Smooth muscle cell (in vitro differentiated cells): ENCODE measurements around the gene CENPB. TPM values are rescaled to one million over a fixed set of nuclear protein-coding genes. Genes with fewer than 3 reads are reported as not detected.

Source experiments
- DNase-seq: peaks from one replicate; lab custom pipeline; 2025; ENCODE audit not compliant: unreplicated experiment; lab: John Stamatoyannopoulos, UW
- H2AFZ ChIP-seq: fragments of 200-600 bp; sonication (generic); 2 replicates; pipeline ENCODE4 v1.6.0; 2016; ENCODE audit warnings: antibody characterized with exemption, low read depth, mild to moderate bottlenecking
- H3F3A ChIP-seq: fragments of 200-600 bp; sonication (generic); 2 replicates; pipeline ENCODE4 v1.6.0; 2017; ENCODE audit warnings: antibody characterized with exemption, low read depth
- H3K27ac ChIP-seq: fragments of 200-600 bp; sonication (generic); 2 replicates; pipeline ENCODE4 v1.5.1; 2016; ENCODE audit warnings: low read depth, mild to moderate bottlenecking
- H3K27me3 ChIP-seq: fragments of 200-600 bp; sonication (generic); 2 replicates; pipeline ENCODE4 v1.6.1; 2016; ENCODE audit warnings: low read depth, mild to moderate bottlenecking
- H3K36me3 ChIP-seq: fragments of 200-600 bp; sonication (generic); 2 replicates; pipeline ENCODE4 v1.5.1; 2016; ENCODE audit warnings: low read depth
- H3K4me1 ChIP-seq: fragments of 200-600 bp; sonication (generic); 2 replicates; pipeline ENCODE4 v1.5.1; 2016; ENCODE audit warnings: low read depth
- H3K4me2 ChIP-seq: fragments of 200-600 bp; sonication (generic); 2 replicates; pipeline ENCODE4 v1.6.0; 2016; ENCODE audit warnings: mild to moderate bottlenecking
- H3K4me3 ChIP-seq: fragments of 200-600 bp; sonication (generic); 2 replicates; pipeline ENCODE4 v1.5.1; 2016; ENCODE audit warnings: mild to moderate bottlenecking
- H3K79me2 ChIP-seq: fragments of 200-600 bp; sonication (generic); 2 replicates; pipeline ENCODE4 v1.6.0; 2016; ENCODE audit warnings: low read depth, mild to moderate bottlenecking
- H3K9ac ChIP-seq: fragments of 200-600 bp; sonication (generic); 2 replicates; pipeline ENCODE4 v1.6.0; 2016; ENCODE audit warnings: low read depth
- H3K9me3 ChIP-seq: fragments of 200-600 bp; sonication (generic); replicated peaks from 2 replicates; pipeline ENCODE4 v1.5.1; 2016; ENCODE audit warnings: low read depth
- H4K20me1 ChIP-seq: fragments of 200-600 bp; sonication (generic); 2 replicates; pipeline ENCODE4 v1.6.0; 2016; ENCODE audit warnings: low read depth
- WGBS: methylation state at CpG from one replicate; pipeline ENCODE4 v1.1.7; 2016; ENCODE audit warnings: low lambda C conversion rate; 5-methylcytosine and 5-hydroxymethylcytosine counted together
- polyA plus RNA-seq: library from polyadenylated mRNA; unstranded; fragments of >200 nt; fragmentation: Nextera tagmentation; extraction: Ambion mirVana; gene quantifications from 2 replicates; pipeline ENCODE4 v1.2.1, GENCODE V29; 2016
- total RNA-seq: library from RNA; depleted of rRNA; stranded (reverse); fragments of >200 nt; gene quantifications from 2 replicates; pipeline ENCODE4 v1.2.3, GENCODE V29; 2014
- TF ChIP-seq, protein P1 (sequence below): fragments of 200-600 bp; sonication (generic); IDR thresholded peaks from 2 replicates; pipeline ENCODE4 v1.5.1; 2017; ENCODE audit warnings: borderline replicate concordance, mild to moderate bottlenecking, antibody characterized with exemption; ENCODE audit not compliant: insufficient read depth, poor library complexity, severe bottlenecking

The CENPB gene
- total and polyA plus RNA-seq, 2 experiments from 2014 or later, result 10.4 to 23.6 TPM

DNA sequence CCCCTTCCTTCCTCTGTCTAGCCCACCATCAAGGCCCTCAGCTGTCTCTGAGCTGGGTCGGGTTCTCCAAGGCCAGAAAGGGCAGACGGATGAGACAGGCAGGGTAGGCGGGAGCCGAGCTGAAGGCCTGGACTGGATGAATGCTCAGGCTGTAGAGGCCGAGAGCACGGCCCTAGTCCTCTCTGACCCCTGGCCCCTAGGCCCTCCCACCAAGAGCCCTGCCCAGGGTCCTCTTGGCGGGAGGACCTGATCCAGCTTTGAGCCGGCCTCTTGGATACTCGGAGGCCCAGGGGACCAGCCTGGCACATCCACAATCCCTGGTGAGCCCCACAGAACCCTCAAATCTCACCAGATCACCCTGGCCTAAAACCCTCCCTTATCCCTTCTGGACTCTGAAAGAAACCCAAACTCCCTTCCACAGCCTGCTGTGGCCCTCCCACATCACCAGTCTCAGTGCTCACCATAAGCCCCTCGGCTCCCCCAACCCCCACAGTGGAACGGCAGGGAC, 27.2 kb downstream of the CENPB start:
- Histone ChIP-seq H3K36me3 (no peaks in the 10 kb centered on the region), H3K79me2 (no peaks in the 10 kb centered on the region), H3K4me3 (no peak overlapping the region), H3K4me1 (peaks cover 7% of the 10 kb centered on the region), H4K20me1 (no peaks in the 10 kb centered on the region), H3K9ac (no peak overlapping the region), H2AFZ (no peak overlapping the region), H3K4me2 (no peak overlapping the region), H3F3A (no peaks in the 10 kb centered on the region), H3K27me3 (no peaks in the 10 kb centered on the region), H3K9me3 (no peaks in the 10 kb centered on the region), H3K27ac (no peak overlapping the region)
- WGBS, result 92% methylated on average over 11 of the region's 11 CpGs
- TF ChIP-seq, protein P1, sequence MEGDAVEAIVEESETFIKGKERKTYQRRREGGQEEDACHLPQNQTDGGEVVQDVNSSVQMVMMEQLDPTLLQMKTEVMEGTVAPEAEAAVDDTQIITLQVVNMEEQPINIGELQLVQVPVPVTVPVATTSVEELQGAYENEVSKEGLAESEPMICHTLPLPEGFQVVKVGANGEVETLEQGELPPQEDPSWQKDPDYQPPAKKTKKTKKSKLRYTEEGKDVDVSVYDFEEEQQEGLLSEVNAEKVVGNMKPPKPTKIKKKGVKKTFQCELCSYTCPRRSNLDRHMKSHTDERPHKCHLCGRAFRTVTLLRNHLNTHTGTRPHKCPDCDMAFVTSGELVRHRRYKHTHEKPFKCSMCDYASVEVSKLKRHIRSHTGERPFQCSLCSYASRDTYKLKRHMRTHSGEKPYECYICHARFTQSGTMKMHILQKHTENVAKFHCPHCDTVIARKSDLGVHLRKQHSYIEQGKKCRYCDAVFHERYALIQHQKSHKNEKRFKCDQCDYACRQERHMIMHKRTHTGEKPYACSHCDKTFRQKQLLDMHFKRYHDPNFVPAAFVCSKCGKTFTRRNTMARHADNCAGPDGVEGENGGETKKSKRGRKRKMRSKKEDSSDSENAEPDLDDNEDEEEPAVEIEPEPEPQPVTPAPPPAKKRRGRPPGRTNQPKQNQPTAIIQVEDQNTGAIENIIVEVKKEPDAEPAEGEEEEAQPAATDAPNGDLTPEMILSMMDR, result no peak
- DNase-seq, result no peak

DNA sequence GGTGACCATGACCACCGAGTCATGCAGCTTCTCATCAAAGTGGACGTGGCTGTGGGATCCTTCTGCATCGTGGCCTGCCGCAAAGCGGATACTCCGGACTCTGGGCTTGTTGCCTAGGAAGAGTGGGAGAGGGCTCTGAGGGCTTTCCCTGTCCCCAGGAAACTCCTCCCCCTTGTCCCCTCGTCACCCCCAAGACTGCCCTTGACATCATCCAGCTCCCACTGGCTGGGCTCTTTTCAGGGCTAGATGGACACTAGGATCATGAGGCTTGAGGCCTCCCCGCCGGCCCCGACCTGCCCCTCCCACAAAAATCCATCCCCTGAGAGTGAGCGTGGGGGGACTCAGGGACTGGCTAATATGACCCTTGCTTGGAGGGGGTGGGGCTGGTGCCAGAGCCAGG, 28.0 kb downstream of the CENPB start:
- H3K9ac ChIP-seq, result no peak overlapping the region
- no peaks in the 10 kb centered on the region for H3F3A ChIP-seq
- H3K36me3 ChIP-seq, result no peaks in the 10 kb centered on the region
- no peaks in the 10 kb centered on the region for H4K20me1 ChIP-seq
- H3K27ac ChIP-seq, result no peak overlapping the region
- TF ChIP-seq, protein P1, result no peak
- 94% methylated on average over 11 of the region's 11 CpGs for WGBS
- H3K4me2 ChIP-seq, result no peak overlapping the region
- peaks cover 7% of the 10 kb centered on the region for H3K4me1 ChIP-seq
- no peak overlapping the region for H2AFZ ChIP-seq
- no peaks in the 10 kb centered on the region for H3K79me2 ChIP-seq
- H3K4me3 ChIP-seq, result no peak overlapping the region
- DNase-seq, result no peak
- H3K9me3 ChIP-seq, result no peaks in the 10 kb centered on the region
- no peaks in the 10 kb centered on the region for H3K27me3 ChIP-seq

DNA sequence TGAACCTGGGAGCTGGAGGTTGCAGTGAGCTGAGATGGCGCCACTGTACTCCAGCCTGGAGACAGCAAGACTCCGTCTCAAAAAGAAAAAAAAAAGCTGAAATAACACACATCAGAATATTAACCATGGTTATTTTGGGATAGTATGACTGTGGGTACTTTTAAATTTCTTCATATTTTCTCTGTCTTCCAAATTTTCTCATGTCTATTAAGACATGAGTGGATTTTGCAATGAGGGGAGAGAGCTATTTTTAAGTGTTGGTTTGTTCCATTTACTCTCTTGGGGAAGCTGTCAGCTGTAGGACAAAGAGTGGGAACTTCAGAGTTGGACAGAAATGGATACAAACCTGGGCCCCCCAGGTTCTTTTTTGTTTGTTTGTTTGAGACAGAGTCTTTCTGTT, 29.3 kb downstream of the CENPB start:
- H3K27ac ChIP-seq, result no peak overlapping the region
- H2AFZ ChIP-seq, result no peak overlapping the region
- H3K9ac ChIP-seq, result no peak overlapping the region
- H3K9me3 ChIP-seq, result no peaks in the 10 kb centered on the region
- no peak overlapping the region for H3K4me3 ChIP-seq
- no peak for DNase-seq
- H4K20me1 ChIP-seq, result peaks cover 6% of the 10 kb centered on the region
- H3K4me2 ChIP-seq, result no peak overlapping the region
- no peaks in the 10 kb centered on the region for H3K36me3 ChIP-seq
- H3F3A ChIP-seq, result no peaks in the 10 kb centered on the region
- H3K4me1 ChIP-seq, result peaks cover 7% of the 10 kb centered on the region
- no peaks in the 10 kb centered on the region for H3K79me2 ChIP-seq
- TF ChIP-seq, protein P1, result no peak
- H3K27me3 ChIP-seq, result no peaks in the 10 kb centered on the region
- WGBS, result 100% methylated on average over 2 of the region's 2 CpGs

DNA sequence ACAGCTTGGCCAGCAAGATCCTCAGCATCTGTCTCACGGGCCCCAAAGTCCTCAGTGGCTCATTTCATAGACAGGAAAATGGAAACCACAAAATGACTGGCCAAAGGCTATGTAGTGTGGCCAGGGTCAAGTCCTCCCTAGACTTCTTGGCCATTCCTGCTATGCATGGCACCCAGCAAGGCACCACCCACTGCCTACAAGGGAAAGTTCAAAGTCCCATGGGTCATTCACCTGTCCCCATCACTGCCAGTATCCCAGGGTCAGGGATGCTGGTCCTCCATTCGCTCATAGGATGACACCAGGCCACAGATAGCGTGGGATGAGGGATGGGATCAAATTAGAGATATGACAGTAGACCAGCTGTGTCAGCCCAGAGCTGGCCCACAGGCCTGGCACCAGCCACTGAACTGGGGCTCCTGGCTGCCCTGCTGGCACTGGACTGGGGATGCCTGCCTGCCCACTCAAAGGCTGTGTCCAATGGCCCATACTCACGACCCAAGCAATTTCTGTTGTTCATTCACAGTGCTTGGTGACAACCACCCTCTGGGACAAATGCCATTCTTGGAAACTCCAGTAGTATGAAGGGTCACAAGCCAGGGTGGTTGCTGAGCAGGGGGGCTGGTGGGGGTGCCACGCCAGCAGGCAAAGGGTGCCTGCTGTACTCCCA, 30.6 kb downstream of the CENPB start:
- no peaks in the 10 kb centered on the region for H3K36me3 ChIP-seq
- no peak overlapping the region for H2AFZ ChIP-seq
- H3K27ac ChIP-seq, result no peak overlapping the region
- peaks cover 7% of the 10 kb centered on the region for H4K20me1 ChIP-seq
- no peak overlapping the region for H3K4me3 ChIP-seq
- DNase-seq, result no peak
- no peaks in the 10 kb centered on the region for H3K9me3 ChIP-seq
- 96% methylated on average over 4 of the region's 5 CpGs for WGBS
- H3K27me3 ChIP-seq, result peaks cover 11% of the 10 kb centered on the region
- H3K4me2 ChIP-seq, result no peak overlapping the region
- TF ChIP-seq, protein P1, result no peak
- no peak overlapping the region for H3K9ac ChIP-seq
- H3K79me2 ChIP-seq, result no peaks in the 10 kb centered on the region
- peaks cover 2% of the 10 kb centered on the region for H3F3A ChIP-seq
- peaks cover 11% of the 10 kb centered on the region for H3K4me1 ChIP-seq
